ENCODE data around the gene SH3BP2.

SH3BP2 gene

GRCh38 chr4:2882341-2882740, 89.5 kb downstream of the SH3BP2 start:
- DNase-seq = no peak

- no peak for DNase-seq
Measured at GRCh38 chr4:2886161-2886560, 93.3 kb downstream of the SH3BP2 start.

GRCh38 chr4:2886622-2887021, 93.7 kb downstream of the SH3BP2 start:
- DNase-seq = no peak

- DNase-seq = no peak
Measured at GRCh38 chr4:2887343-2887742, 94.5 kb downstream of the SH3BP2 start.

- DNase-seq = no peak
Measured at GRCh38 chr4:2888886-2889285, 96.0 kb downstream of the SH3BP2 start.

Data from bone marrow (tissue), 2 donors.